Lower leg skin (tissue), 3 donors: ENCODE results near the gene ZNF862.

Experiments used
- POLR2A ChIP-seq, 2 donors: fragments of 450-650 bp; IDR thresholded peaks; one replicate each; pipeline ENCODE4 v1.6.1; 2016 to 2017; ENCODE audit warnings: antibody characterized with exemption in 2 of 2, mild to moderate bottlenecking in 1 of 2, moderate library complexity in 1 of 2
- TF ChIP-seq, protein P1 (sequence below), 3 donors: fragments of 450-650 bp; IDR thresholded peaks; one replicate each; pipeline ENCODE4 v1.5.1; 2016; ENCODE audit warnings: antibody characterized with exemption in 3 of 3, mild to moderate bottlenecking in 3 of 3, moderate library complexity in 2 of 3

GRCh38 chr7:149823631-149824199 is 14.5 kb upstream of the ZNF862 start:
- TF ChIP-seq, protein P1, sequence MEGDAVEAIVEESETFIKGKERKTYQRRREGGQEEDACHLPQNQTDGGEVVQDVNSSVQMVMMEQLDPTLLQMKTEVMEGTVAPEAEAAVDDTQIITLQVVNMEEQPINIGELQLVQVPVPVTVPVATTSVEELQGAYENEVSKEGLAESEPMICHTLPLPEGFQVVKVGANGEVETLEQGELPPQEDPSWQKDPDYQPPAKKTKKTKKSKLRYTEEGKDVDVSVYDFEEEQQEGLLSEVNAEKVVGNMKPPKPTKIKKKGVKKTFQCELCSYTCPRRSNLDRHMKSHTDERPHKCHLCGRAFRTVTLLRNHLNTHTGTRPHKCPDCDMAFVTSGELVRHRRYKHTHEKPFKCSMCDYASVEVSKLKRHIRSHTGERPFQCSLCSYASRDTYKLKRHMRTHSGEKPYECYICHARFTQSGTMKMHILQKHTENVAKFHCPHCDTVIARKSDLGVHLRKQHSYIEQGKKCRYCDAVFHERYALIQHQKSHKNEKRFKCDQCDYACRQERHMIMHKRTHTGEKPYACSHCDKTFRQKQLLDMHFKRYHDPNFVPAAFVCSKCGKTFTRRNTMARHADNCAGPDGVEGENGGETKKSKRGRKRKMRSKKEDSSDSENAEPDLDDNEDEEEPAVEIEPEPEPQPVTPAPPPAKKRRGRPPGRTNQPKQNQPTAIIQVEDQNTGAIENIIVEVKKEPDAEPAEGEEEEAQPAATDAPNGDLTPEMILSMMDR (IDR thresholded peaks at IDR 0.05), result no peak
- TF ChIP-seq POLR2A (IDR thresholded peaks at IDR 0.05), result no peak
